IPS-15b (cell line): ENCODE data around the gene ZNF396.

Experiments
- H3K27me3 ChIP-seq: one replicate; pipeline ENCODE4 v1.6.1; 2013; ENCODE audit warnings: low read length; ENCODE audit not compliant: control insufficient read depth, insufficient read depth
- H3K36me3 ChIP-seq: one replicate; pipeline ENCODE4 v1.6.1; 2013; ENCODE audit warnings: low read length; ENCODE audit not compliant: control insufficient read depth, insufficient read depth
- H3K4me1 ChIP-seq: one replicate; pipeline ENCODE4 v1.6.1; 2013; ENCODE audit warnings: mild to moderate bottlenecking, low read length; ENCODE audit not compliant: control insufficient read depth, insufficient read depth
- H3K4me3 ChIP-seq: one replicate; pipeline ENCODE4 v1.5.1; 2013; ENCODE audit warnings: low read depth, low read length
- H3K9ac ChIP-seq: one replicate; pipeline ENCODE4 v1.6.1; 2013; ENCODE audit warnings: low read depth, mild to moderate bottlenecking, low read length
- H3K9me3 ChIP-seq: one replicate; pipeline ENCODE4 v1.6.1; 2013; ENCODE audit warnings: mild to moderate bottlenecking, low read length; ENCODE audit not compliant: control insufficient read depth, insufficient read depth

Gene ZNF396

GRCh38 chr18:35376742-35377695, at the start of gene ZNF396:
Gene ZNF396 (minus strand): TSS chr18:35377337. CDS start chr18:35374292, 3,045 bp downstream.
- H3K4me3 ChIP-seq: peak within 1 kb of the TSS; percentile 88
- H3K4me1 ChIP-seq: peaks cover 5% of the 10 kb centered on the region
- peaks cover 12% of the 10 kb centered on the region for H3K27me3 ChIP-seq
- peak within 1 kb of the TSS; percentile 65 for H3K9ac ChIP-seq
- H3K9me3 ChIP-seq: no peaks in the 10 kb centered on the region
- H3K36me3 ChIP-seq: no peaks in the 10 kb centered on the region

GRCh38 chr18:35426786-35427185, 49.6 kb upstream of the ZNF396 start:
- Histone ChIP-seq H3K36me3 (no peaks in the 10 kb centered on the region), H3K9ac (no peak overlapping the region), H3K27me3 (no peaks in the 10 kb centered on the region), H3K4me1 (peaks cover 4% of the 10 kb centered on the region), H3K9me3 (no peaks in the 10 kb centered on the region), H3K4me3 (no peak overlapping the region)

GRCh38 chr18:35424356-35424755, 47.2 kb upstream of the ZNF396 start:
- Histone ChIP-seq H3K27me3 (no peaks in the 10 kb centered on the region), H3K4me1 (peaks cover 4% of the 10 kb centered on the region), H3K9ac (no peak overlapping the region), H3K36me3 (no peaks in the 10 kb centered on the region), H3K9me3 (no peaks in the 10 kb centered on the region), H3K4me3 (no peak overlapping the region)

DNA sequence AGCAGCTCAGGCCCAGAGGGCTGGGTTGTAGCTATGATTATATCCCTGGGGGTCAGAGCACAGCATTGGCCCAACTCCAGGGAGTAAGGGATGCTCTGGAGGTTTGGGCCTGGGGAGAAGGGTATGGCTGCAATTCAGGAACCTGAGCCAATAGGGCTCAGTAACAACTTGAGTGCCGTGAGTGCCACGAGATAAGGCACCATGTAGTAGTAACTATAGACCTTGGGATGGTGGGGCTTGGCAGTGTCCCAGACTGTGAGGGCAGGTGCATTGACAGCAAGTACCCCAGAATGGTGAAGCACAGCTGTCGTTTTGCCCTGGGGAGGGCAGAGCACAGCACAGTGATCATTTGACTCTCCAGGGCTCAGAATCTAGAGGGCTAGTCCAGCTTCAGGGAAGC, 45.1 kb upstream of the ZNF396 start:
- no peaks in the 10 kb centered on the region for H3K9me3 ChIP-seq
- no peaks in the 10 kb centered on the region for H3K36me3 ChIP-seq
- no peak overlapping the region for H3K4me3 ChIP-seq
- H3K9ac ChIP-seq: no peak overlapping the region
- no peaks in the 10 kb centered on the region for H3K27me3 ChIP-seq
- H3K4me1 ChIP-seq: peaks cover 4% of the 10 kb centered on the region

- H3K36me3 ChIP-seq: no peaks in the 10 kb centered on the region
- no peaks in the 10 kb centered on the region for H3K9me3 ChIP-seq
- no peaks in the 10 kb centered on the region for H3K27me3 ChIP-seq
- H3K4me1 ChIP-seq: no peaks in the 10 kb centered on the region
- no peak overlapping the region for H3K9ac ChIP-seq
- no peak overlapping the region for H3K4me3 ChIP-seq
These were observed 41.5 kb upstream of the ZNF396 start for GRCh38 chr18:35418610-35419009.

GRCh38 chr18:35417223-35417622, 40.1 kb upstream of the ZNF396 start:
- H3K27me3 ChIP-seq: no peaks in the 10 kb centered on the region
- H3K9ac ChIP-seq: no peak overlapping the region
- no peaks in the 10 kb centered on the region for H3K9me3 ChIP-seq
- H3K4me3 ChIP-seq: no peak overlapping the region
- no peaks in the 10 kb centered on the region for H3K36me3 ChIP-seq
- no peaks in the 10 kb centered on the region for H3K4me1 ChIP-seq

DNA sequence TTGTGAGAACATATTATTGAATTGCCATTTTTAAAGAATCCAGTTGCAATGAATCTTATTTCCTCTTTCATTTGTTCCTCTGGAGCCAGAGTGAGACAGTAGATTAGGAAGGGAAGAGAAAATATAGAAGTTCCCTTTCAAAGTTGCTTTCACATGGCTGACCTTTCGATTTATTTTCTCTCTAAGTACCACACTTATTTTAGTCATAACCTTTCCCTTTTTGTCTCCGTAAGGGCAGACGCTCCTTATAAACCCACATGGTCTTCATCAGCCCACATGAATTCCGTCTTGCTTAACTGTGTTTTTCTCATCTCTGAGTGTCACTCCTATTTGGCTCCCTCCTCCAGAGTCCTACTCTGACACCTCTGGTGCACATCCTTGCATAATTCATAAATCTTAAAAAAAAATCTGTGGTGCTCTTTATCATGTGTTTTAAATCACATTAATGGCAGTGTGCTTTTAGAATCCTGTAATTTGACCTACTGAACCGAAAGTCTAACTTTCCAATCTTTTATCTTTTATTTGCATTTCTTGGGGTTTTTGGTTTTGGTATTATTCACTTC, 38.5 kb upstream of the ZNF396 start:
- Histone ChIP-seq H3K4me1 (no peaks in the 10 kb centered on the region), H3K4me3 (no peak overlapping the region)

GRCh38 chr18:35413163-35413511, 36.0 kb upstream of the ZNF396 start:
- Histone ChIP-seq H3K27me3 (no peaks in the 10 kb centered on the region), H3K36me3 (no peaks in the 10 kb centered on the region), H3K9ac (no peak overlapping the region), H3K9me3 (no peaks in the 10 kb centered on the region), H3K4me1 (no peaks in the 10 kb centered on the region), H3K4me3 (no peak overlapping the region)

More for the DNA sequence above, 38.5 kb upstream of the ZNF396 start:
- Histone ChIP-seq H3K27me3 (no peaks in the 10 kb centered on the region), H3K9ac (no peak overlapping the region), H3K36me3 (no peaks in the 10 kb centered on the region), H3K9me3 (no peaks in the 10 kb centered on the region)

DNA sequence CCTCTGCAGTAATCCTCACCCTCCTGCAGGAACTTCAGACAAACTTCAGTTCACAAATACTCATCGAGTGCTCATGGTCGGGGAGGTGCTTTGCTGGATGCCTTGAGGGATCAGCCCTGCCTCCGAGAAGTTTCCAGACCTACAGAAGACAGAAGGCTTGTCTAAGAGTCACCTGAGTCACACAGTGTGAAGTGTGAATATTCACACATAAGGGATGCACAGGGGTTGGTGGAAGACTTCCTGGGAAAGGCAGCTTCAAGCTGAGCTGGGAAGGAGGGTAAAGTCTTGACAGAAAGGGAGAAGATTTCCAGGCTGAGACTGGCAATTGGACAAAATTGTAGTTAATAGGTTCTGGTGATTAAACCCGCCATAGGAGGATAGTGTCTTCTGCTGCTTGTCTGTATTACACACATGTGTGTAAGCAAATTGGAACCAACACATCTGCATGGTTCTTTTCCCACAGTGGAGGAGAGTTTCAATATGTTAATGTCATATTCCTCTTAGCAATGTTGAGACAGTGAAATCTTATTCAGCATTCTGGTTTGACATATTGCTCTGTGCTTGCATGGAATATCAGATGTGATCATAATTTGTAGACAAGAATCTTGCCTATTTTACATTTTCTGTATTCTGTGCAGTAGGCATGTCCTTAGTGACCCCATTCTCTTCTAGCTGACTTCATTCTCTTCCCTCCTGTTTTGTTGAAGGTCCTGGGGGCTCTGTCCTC, 34.7 kb upstream of the ZNF396 start:
- no peak overlapping the region for H3K9ac ChIP-seq
- no peak overlapping the region for H3K4me3 ChIP-seq
- H3K27me3 ChIP-seq: no peaks in the 10 kb centered on the region
- H3K4me1 ChIP-seq: no peaks in the 10 kb centered on the region
- no peaks in the 10 kb centered on the region for H3K9me3 ChIP-seq
- no peaks in the 10 kb centered on the region for H3K36me3 ChIP-seq

- no peaks in the 10 kb centered on the region for H3K27me3 ChIP-seq
- no peak overlapping the region for H3K4me3 ChIP-seq
- no peaks in the 10 kb centered on the region for H3K9me3 ChIP-seq
- no peaks in the 10 kb centered on the region for H3K4me1 ChIP-seq
- H3K9ac ChIP-seq: no peak overlapping the region
- H3K36me3 ChIP-seq: no peaks in the 10 kb centered on the region
These were observed 33.4 kb upstream of the ZNF396 start for GRCh38 chr18:35410561-35410960.

DNA sequence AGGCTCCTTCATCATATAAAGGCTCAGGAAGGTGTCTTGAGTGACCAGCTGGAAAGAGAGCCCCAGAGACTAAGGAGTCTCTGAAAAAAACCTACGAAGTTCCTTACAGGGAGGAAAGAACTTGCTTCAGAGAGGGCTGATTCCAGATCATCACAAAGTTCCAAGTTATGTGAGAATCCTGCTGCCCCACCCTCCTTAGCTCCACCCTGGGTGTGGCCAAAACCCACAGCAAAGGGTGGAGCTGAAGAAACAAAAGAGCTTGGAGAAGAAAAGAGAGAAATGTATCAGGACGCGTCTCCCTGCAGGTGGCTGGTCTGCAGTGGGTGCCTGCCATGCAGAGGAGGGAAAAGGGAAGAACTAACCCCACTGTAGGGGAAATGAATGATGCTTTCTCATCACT, 32.8 kb upstream of the ZNF396 start:
- no peaks in the 10 kb centered on the region for H3K27me3 ChIP-seq
- no peak overlapping the region for H3K4me3 ChIP-seq
- no peaks in the 10 kb centered on the region for H3K9me3 ChIP-seq
- H3K9ac ChIP-seq: no peak overlapping the region
- no peaks in the 10 kb centered on the region for H3K36me3 ChIP-seq
- no peaks in the 10 kb centered on the region for H3K4me1 ChIP-seq
